Astrocyte (in vitro differentiated cells and primary cell): ENCODE data around the gene CPSF6. TPM values are rescaled to one million over a fixed set of nuclear protein-coding genes. Genes with fewer than 3 reads are reported as not detected.
"Not testable (repeated sequence)": the region's sequence is repeated elsewhere in the genome, so short reads cannot be mapped to it uniquely, and the experiment has no call there.

ENCODE experiments used
- DNase-seq: peaks from one replicate; pipeline ENCODE4 v3.0.0-alpha.2; 2010; ENCODE audit warnings: low read depth
- FAIRE-seq: peaks from 2 replicates; lab custom pipeline; 2011; peaks lifted over from hg19 to GRCh38; lab: Jason Lieb, UNC
- H2AFZ ChIP-seq: 2 replicates; pipeline ENCODE4 v1.6.0; 2012; ENCODE audit warnings: low read depth, low read length, inconsistent platforms
- H3K27ac ChIP-seq: 2 replicates; pipeline ENCODE4 v1.5.1; 2011; ENCODE audit warnings: low read depth, low read length, inconsistent platforms
- H3K27me3 ChIP-seq: 2 replicates; pipeline ENCODE4 v1.6.0; 2011; ENCODE audit warnings: low read length, inconsistent platforms; ENCODE audit not compliant: insufficient read depth
- H3K36me3 ChIP-seq: 2 replicates; pipeline ENCODE4 v1.5.1; 2011; ENCODE audit warnings: low read length, inconsistent platforms; ENCODE audit not compliant: insufficient read depth
- H3K4me1 ChIP-seq: 2 replicates; pipeline ENCODE4 v1.5.1; 2011; ENCODE audit warnings: low read length, inconsistent platforms; ENCODE audit not compliant: insufficient read depth
- H3K4me2 ChIP-seq: 2 replicates; pipeline ENCODE4 v1.6.0; 2012; ENCODE audit warnings: low read length, inconsistent platforms
- H3K4me3 ChIP-seq: 2 replicates; pipeline ENCODE4 v1.5.1; 2011; ENCODE audit warnings: low read depth, mild to moderate bottlenecking, low read length, inconsistent platforms; ENCODE audit not compliant: insufficient read depth
- H3K79me2 ChIP-seq: 2 replicates; pipeline ENCODE4 v1.6.0; 2012; ENCODE audit warnings: mild to moderate bottlenecking, low read length, inconsistent platforms; ENCODE audit not compliant: insufficient read depth
- H3K9ac ChIP-seq: 2 replicates; pipeline ENCODE4 v1.6.0; 2012; ENCODE audit warnings: mild to moderate bottlenecking, low read length, inconsistent platforms
- H3K9me3 ChIP-seq: 2 replicates; pipeline ENCODE4 v1.5.1; 2012; ENCODE audit warnings: low read depth, mild to moderate bottlenecking, low read length, inconsistent platforms; ENCODE audit not compliant: insufficient read depth
- H4K20me1 ChIP-seq: 2 replicates; pipeline ENCODE4 v1.6.0; 2012; ENCODE audit warnings: low read length, inconsistent platforms; ENCODE audit not compliant: insufficient read depth
- H3K27ac Mint-ChIP-seq: one replicate; pipeline ENCODE4 v1.8.0; 2021; ENCODE audit warnings: mild to moderate bottlenecking, mixed read lengths; ENCODE audit not compliant: unreplicated experiment
- H3K27me3 Mint-ChIP-seq: one replicate; pipeline ENCODE4 v1.8.0; 2021; ENCODE audit warnings: low read depth, mixed read lengths; ENCODE audit not compliant: unreplicated experiment
- H3K36me3 Mint-ChIP-seq: one replicate; pipeline ENCODE4 v1.8.0; 2021; ENCODE audit warnings: low read depth, mixed read lengths; ENCODE audit not compliant: unreplicated experiment
- H3K4me1 Mint-ChIP-seq: one replicate; pipeline ENCODE4 v1.8.0; 2021; ENCODE audit warnings: low read depth, mixed read lengths; ENCODE audit not compliant: unreplicated experiment
- H3K4me3 Mint-ChIP-seq: one replicate; pipeline ENCODE4 v1.8.0; 2021; ENCODE audit warnings: mild to moderate bottlenecking, moderate library complexity, mixed read lengths; ENCODE audit not compliant: unreplicated experiment
- H3K9me3 Mint-ChIP-seq: one replicate; pipeline ENCODE4 v1.8.0; 2021; ENCODE audit warnings: mild to moderate bottlenecking, mixed read lengths; ENCODE audit not compliant: unreplicated experiment
- CTCF ChIP-seq: IDR thresholded peaks from 2 replicates; pipeline ENCODE4 v1.5.1; 2011; ENCODE audit warnings: low read depth, mild to moderate bottlenecking, inconsistent platforms, low read length, moderate library complexity; ENCODE audit not compliant: insufficient read depth
- EZH2 ChIP-seq: IDR thresholded peaks from 2 replicates; pipeline ENCODE4 v1.6.1; 2012; ENCODE audit warnings: mild to moderate bottlenecking, low read length, inconsistent platforms; ENCODE audit not compliant: insufficient read depth
- total RNA-seq: library from RNA; stranded (reverse); gene quantifications from 2 replicates; pipeline ENCODE4 v1.2.1, GENCODE V29; 2021

Gene CPSF6
- total RNA-seq, 1 donor from 2014 or later = 68.3 TPM

- no peaks in the 10 kb centered on the region for H3K4me1 ChIP-seq
- H4K20me1 ChIP-seq = peaks cover 23% of the 10 kb centered on the region
- peaks cover 3% of the 10 kb centered on the region for H3K4me1 Mint-ChIP-seq
- H3K79me2 ChIP-seq = peaks cover 53% of the 10 kb centered on the region
- peaks cover 23% of the 10 kb centered on the region for H3K36me3 Mint-ChIP-seq
- no peak overlapping the region for H3K4me3 ChIP-seq
- no peaks in the 10 kb centered on the region for H3K27me3 Mint-ChIP-seq
- H3K4me2 ChIP-seq = no peak overlapping the region
- TF ChIP-seq EZH2 = no peak
- TF ChIP-seq CTCF = no peak
- H2AFZ ChIP-seq = no peak overlapping the region
- H3K4me3 Mint-ChIP-seq = no peak overlapping the region
- H3K9me3 Mint-ChIP-seq = no peaks in the 10 kb centered on the region
- no peak for DNase-seq
- peaks cover 52% of the 10 kb centered on the region for H3K36me3 ChIP-seq
- H3K9ac ChIP-seq = no peak overlapping the region
- H3K9me3 ChIP-seq = no peaks in the 10 kb centered on the region
- H3K27me3 ChIP-seq = no peaks in the 10 kb centered on the region
- no peak overlapping the region for H3K27ac ChIP-seq
- no peak for FAIRE-seq
- no peak overlapping the region for H3K27ac Mint-ChIP-seq
Observed at GRCh38 chr12:69258655-69259054, 19.3 kb downstream of the CPSF6 start.

- H3K4me3 ChIP-seq = no peak overlapping the region
- H3K9ac ChIP-seq = no peak overlapping the region
- DNase-seq = no peak
- H3K36me3 ChIP-seq = peaks cover 41% of the 10 kb centered on the region
- H3K27ac ChIP-seq = no peak overlapping the region
- Mint-ChIP-seq H3K27me3 (no peaks in the 10 kb centered on the region), H3K27ac (no peak overlapping the region), H3K4me3 (no peak overlapping the region), H3K36me3 (peaks cover 21% of the 10 kb centered on the region), H3K9me3 (no peaks in the 10 kb centered on the region), H3K4me1 (peaks cover 8% of the 10 kb centered on the region)
- no peak overlapping the region for H3K4me2 ChIP-seq
- H3K9me3 ChIP-seq = no peaks in the 10 kb centered on the region
- FAIRE-seq = no peak
- peaks cover 13% of the 10 kb centered on the region for H4K20me1 ChIP-seq
- H3K79me2 ChIP-seq = peaks cover 39% of the 10 kb centered on the region
- TF ChIP-seq EZH2 (no peak), CTCF (no peak)
- H3K27me3 ChIP-seq = no peaks in the 10 kb centered on the region
- peaks cover 3% of the 10 kb centered on the region for H3K4me1 ChIP-seq
- H2AFZ ChIP-seq = no peak overlapping the region
Observed at GRCh38 chr12:69262264-69262974, 23.1 kb downstream of the CPSF6 start.

GRCh38 chr12:69265205-69265604, 25.8 kb downstream of the CPSF6 start:
- FAIRE-seq (no peak), DNase-seq (no peak)
- H4K20me1 ChIP-seq = peaks cover 7% of the 10 kb centered on the region
- H3K79me2 ChIP-seq = peaks cover 27% of the 10 kb centered on the region
- Mint-ChIP-seq H3K27me3 (no peaks in the 10 kb centered on the region), H3K4me3 (no peak overlapping the region), H3K4me1 (peaks cover 9% of the 10 kb centered on the region), H3K9me3 (no peaks in the 10 kb centered on the region), H3K27ac (no peak overlapping the region), H3K36me3 (peaks cover 17% of the 10 kb centered on the region)
- peaks cover 23% of the 10 kb centered on the region for H3K36me3 ChIP-seq
- no peaks in the 10 kb centered on the region for H3K27me3 ChIP-seq
- H2AFZ ChIP-seq = no peak overlapping the region
- H3K4me3 ChIP-seq = no peak overlapping the region
- peaks cover 3% of the 10 kb centered on the region for H3K4me1 ChIP-seq
- H3K4me2 ChIP-seq = no peak overlapping the region
- H3K9me3 ChIP-seq = no peaks in the 10 kb centered on the region
- TF ChIP-seq CTCF (no peak), EZH2 (no peak)
- no peak overlapping the region for H3K27ac ChIP-seq
- no peak overlapping the region for H3K9ac ChIP-seq

GRCh38 chr12:69265633-69266032, 26.3 kb downstream of the CPSF6 start:
- H3K4me3 Mint-ChIP-seq, H3K9ac ChIP-seq, H3K4me3 ChIP-seq, H3K4me1 Mint-ChIP-seq, H3K9me3 Mint-ChIP-seq, DNase-seq, H3K4me2 ChIP-seq, H3K27me3 ChIP-seq, FAIRE-seq, H3K4me1 ChIP-seq, H3K27ac ChIP-seq, H2AFZ ChIP-seq, H3K27me3 Mint-ChIP-seq, H3K9me3 ChIP-seq, H3K27ac Mint-ChIP-seq: not testable (repeated sequence)
- peaks cover 27% of the 10 kb centered on the region for H3K79me2 ChIP-seq
- H4K20me1 ChIP-seq = peaks cover 11% of the 10 kb centered on the region
- H3K36me3 Mint-ChIP-seq = peaks cover 13% of the 10 kb centered on the region
- peaks cover 22% of the 10 kb centered on the region for H3K36me3 ChIP-seq
